HG03108 (cell line): ENCODE data around the gene TBC1D5.
A peak's percentile ranks its signal among the peaks of the same experiment; 100 is the strongest.
"Not testable (repeated sequence)": the region's sequence is repeated elsewhere in the genome, so short reads cannot be mapped to it uniquely, and the experiment has no call there.

Experiments
- ATAC-seq: cut with Tn5 transposase; IDR thresholded peaks from one replicate; pipeline ENCODE4 v1.9.1; 2021; ENCODE audit warnings: moderate library complexity; ENCODE audit not compliant: unreplicated experiment

Gene TBC1D5

GRCh38 chr3:17717411-17717810, 25.0 kb downstream of the TBC1D5 start:
- ATAC-seq: no peak

- no peak for ATAC-seq
Observed at GRCh38 chr3:17714473-17714872, 28.0 kb downstream of the TBC1D5 start.

- ATAC-seq: no peak
Observed at GRCh38 chr3:17709236-17709810, 33.1 kb downstream of the TBC1D5 start.

- ATAC-seq: no peak
Observed at GRCh38 chr3:17707813-17708543, 34.5 kb downstream of the TBC1D5 start.

GRCh38 chr3:17705991-17706390, 36.4 kb downstream of the TBC1D5 start:
- ATAC-seq: not testable (repeated sequence)

- ATAC-seq: not testable (repeated sequence)
Observed at GRCh38 chr3:17699815-17700214, 42.6 kb downstream of the TBC1D5 start.

- not testable (repeated sequence) for ATAC-seq
Observed at GRCh38 chr3:17695665-17696064, 46.8 kb downstream of the TBC1D5 start.

GRCh38 chr3:17693670-17693999, 48.8 kb downstream of the TBC1D5 start:
- not testable (repeated sequence) for ATAC-seq

GRCh38 chr3:17692846-17693669, 49.4 kb downstream of the TBC1D5 start:
- ATAC-seq: not testable (repeated sequence)

GRCh38 chr3:17687566-17687965, 54.9 kb downstream of the TBC1D5 start:
- no peak for ATAC-seq

GRCh38 chr3:17686613-17687012, 55.8 kb downstream of the TBC1D5 start:
- ATAC-seq: no peak

GRCh38 chr3:17683542-17684207, 58.8 kb downstream of the TBC1D5 start:
- no peak for ATAC-seq

- ATAC-seq: no peak
Observed at GRCh38 chr3:17680530-17680929, 61.9 kb downstream of the TBC1D5 start.

- peak; percentile 74 for ATAC-seq
Observed at GRCh38 chr3:17678116-17678741, 64.2 kb downstream of the TBC1D5 start.

GRCh38 chr3:17674082-17674686, 68.2 kb downstream of the TBC1D5 start:
- ATAC-seq: no peak

GRCh38 chr3:17672506-17672905, 69.9 kb downstream of the TBC1D5 start:
- no peak for ATAC-seq

GRCh38 chr3:17670749-17671148, 71.7 kb downstream of the TBC1D5 start:
- ATAC-seq: no peak

GRCh38 chr3:17664923-17665322, 77.5 kb downstream of the TBC1D5 start:
- no peak for ATAC-seq

GRCh38 chr3:17656264-17656663, 86.2 kb downstream of the TBC1D5 start:
- no peak for ATAC-seq

- peak; percentile 69 for ATAC-seq
Observed at GRCh38 chr3:17655743-17656142, 86.7 kb downstream of the TBC1D5 start.
